Suppressor macrophage (primary cell): Measurements from ENCODE around the gene ECE1.
"Not testable (repeated sequence)": the region's sequence is repeated elsewhere in the genome, so short reads cannot be mapped to it uniquely, and the experiment has no call there.

Experiments
- DNase-seq, 4 experiments: peaks; one replicate each; pipeline ENCODE4 v3.0.0-alpha.2; 2020 to 2022

Gene ECE1

GRCh38 chr1:21217812-21218596 lies 72.3 kb downstream of the ECE1 start:
- DNase-seq: peak; percentile 24 to 63 (median 40)

- DNase-seq: peak; percentile 59 to 77 (median 67)
Observed at GRCh38 chr1:21216835-21217811, 73.1 kb downstream of the ECE1 start.

- DNase-seq: peak in 1 of 4 experiments; percentile 34
Observed at GRCh38 chr1:21212126-21212525, 78.1 kb downstream of the ECE1 start.

- not testable (repeated sequence) for DNase-seq
Observed at GRCh38 chr1:21208137-21208700, 82.0 kb downstream of the ECE1 start.

GRCh38 chr1:21206117-21206516 lies 84.1 kb downstream of the ECE1 start:
- no peak for DNase-seq

- DNase-seq: no peak
Observed at GRCh38 chr1:21205416-21205815, 84.8 kb downstream of the ECE1 start.

GRCh38 chr1:21201650-21202049 lies 88.6 kb downstream of the ECE1 start:
- DNase-seq: no peak

- DNase-seq: not testable (repeated sequence)
Observed at GRCh38 chr1:21201238-21201637, 89.0 kb downstream of the ECE1 start.

GRCh38 chr1:21200767-21201166 lies 89.5 kb downstream of the ECE1 start:
- peak in 1 of 4 experiments; percentile 16 for DNase-seq

- DNase-seq: no peak
Observed at GRCh38 chr1:21198929-21199328, 91.3 kb downstream of the ECE1 start.

- DNase-seq: no peak
Observed at GRCh38 chr1:21192871-21193270, 97.4 kb downstream of the ECE1 start.

GRCh38 chr1:21192284-21192683 lies 98.0 kb downstream of the ECE1 start:
- no peak for DNase-seq

- DNase-seq: peak in 2 of 4 experiments; percentile 12 to 16
Observed at GRCh38 chr1:21190771-21191170, 99.5 kb downstream of the ECE1 start.

- no peak for DNase-seq
Observed at GRCh38 chr1:21189906-21190500, 100.3 kb downstream of the ECE1 start.

- DNase-seq: no peak
Observed at GRCh38 chr1:21189421-21189820, 100.8 kb downstream of the ECE1 start.

- no peak for DNase-seq
Observed at GRCh38 chr1:21188235-21188634, 102.0 kb downstream of the ECE1 start.

- DNase-seq: no peak
Observed at GRCh38 chr1:21185221-21185731, 105.0 kb downstream of the ECE1 start.

GRCh38 chr1:21184276-21184675 lies 106.0 kb downstream of the ECE1 start:
- peak; percentile 52 to 78 (median 64) for DNase-seq

GRCh38 chr1:21182181-21182731 lies 108.0 kb downstream of the ECE1 start:
- peak; percentile 51 to 79 (median 66) for DNase-seq

- DNase-seq: not testable (repeated sequence)
Observed at GRCh38 chr1:21178271-21178670, 112.0 kb downstream of the ECE1 start.

- DNase-seq: peak; percentile 99 to 100 (median 99)
Observed at GRCh38 chr1:21176586-21177555, 113.4 kb downstream of the ECE1 start, which contains the start of gene EIF4G3. EIF4G3 (minus strand) TSS chr1:21176897; CDS start chr1:21002742, 174,155 bp downstream.
